HFFc6 (cell line): ENCODE results near the gene CCDC102A. TPM values are rescaled to one million over a fixed set of nuclear protein-coding genes. Genes with fewer than 3 reads are reported as not detected.

Experiments
- DNase-seq: peaks from one replicate; pipeline ENCODE4 v3.0.0-alpha.2; 2018
- H3K27ac Mint-ChIP-seq: 2 replicates; pipeline ENCODE4 v1.8.0; 2020; ENCODE audit warnings: mild to moderate bottlenecking, mixed read lengths
- H3K27me3 Mint-ChIP-seq: 2 replicates; pipeline ENCODE4 v1.8.0; 2021; ENCODE audit warnings: mild to moderate bottlenecking, moderate library complexity, mixed read lengths; ENCODE audit not compliant: insufficient read depth
- H3K36me3 Mint-ChIP-seq: 2 replicates; pipeline ENCODE4 v1.8.0; 2021; ENCODE audit warnings: low read depth, mixed read lengths
- H3K4me1 Mint-ChIP-seq: 2 replicates; pipeline ENCODE4 v1.8.0; 2020; ENCODE audit warnings: low read depth, mixed read lengths
- H3K4me3 Mint-ChIP-seq: 2 replicates; pipeline ENCODE4 v1.8.0; 2020; ENCODE audit warnings: mild to moderate bottlenecking, moderate library complexity, mixed read lengths
- H3K9me3 Mint-ChIP-seq: 2 replicates; pipeline ENCODE4 v1.8.0; 2020; ENCODE audit warnings: mild to moderate bottlenecking, mixed read lengths
- CTCF ChIP-seq: fragments of 200-600 bp; sonication (generic); IDR thresholded peaks from 2 replicates; pipeline ENCODE4 v1.5.0; 2021; ENCODE audit warnings: antibody characterized with exemption, mild to moderate bottlenecking
- total RNA-seq, 6 experiments: library from RNA; stranded (reverse); fragmentation: NEBNext Ultra II Directional; extraction: Animal tissue kit (Norgen Biotek cat#: 25700); gene quantifications; 2 replicates in 1 of 6; 3 replicates in 5 of 6; pipeline ENCODE4 v1.2.3, GENCODE V29; 2021

CCDC102A gene
- total RNA-seq, 6 experiments from 2014 or later, result 3.6 to 4.6 (median 4.1) TPM

- Mint-ChIP-seq H3K27ac (no peak overlapping the region), H3K9me3 (peaks cover 14% of the 10 kb centered on the region), H3K36me3 (peaks cover 13% of the 10 kb centered on the region), H3K27me3 (peaks cover 44% of the 10 kb centered on the region), H3K4me1 (peaks cover 16% of the 10 kb centered on the region), H3K4me3 (no peak overlapping the region)
- no peak for DNase-seq
- TF ChIP-seq CTCF, result no peak
These were observed 27.4 kb upstream of the CCDC102A start for GRCh38 chr16:57563761-57564160.

DNA sequence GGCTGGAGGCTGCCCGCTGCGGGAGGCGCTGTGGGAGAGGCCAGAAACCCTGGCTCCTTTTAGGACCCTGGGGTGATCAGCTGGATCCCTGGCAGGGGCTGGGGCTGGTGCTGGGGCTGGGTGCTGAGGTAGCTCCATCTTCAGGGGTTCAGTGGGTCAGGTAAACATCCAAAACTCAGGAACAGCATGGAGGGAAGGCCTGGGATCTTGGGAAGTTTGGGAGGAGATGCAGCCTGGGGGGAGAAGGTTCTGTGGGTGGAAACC is 27.0 kb upstream of the CCDC102A start:
- Mint-ChIP-seq H3K9me3 (peaks cover 14% of the 10 kb centered on the region), H3K27me3 (peaks cover 46% of the 10 kb centered on the region), H3K27ac (no peak overlapping the region), H3K4me3 (no peak overlapping the region), H3K4me1 (peaks cover 16% of the 10 kb centered on the region), H3K36me3 (peaks cover 13% of the 10 kb centered on the region)
- DNase-seq, result no peak
- TF ChIP-seq CTCF, result no peak

GRCh38 chr16:57562669-57563486 is 26.5 kb upstream of the CCDC102A start:
- peaks cover 13% of the 10 kb centered on the region for H3K36me3 Mint-ChIP-seq
- H3K4me1 Mint-ChIP-seq, result peaks cover 16% of the 10 kb centered on the region
- peaks cover 14% of the 10 kb centered on the region for H3K9me3 Mint-ChIP-seq
- no peak overlapping the region for H3K27ac Mint-ChIP-seq
- H3K27me3 Mint-ChIP-seq, result peaks cover 44% of the 10 kb centered on the region
- no peak for TF ChIP-seq CTCF
- H3K4me3 Mint-ChIP-seq, result no peak overlapping the region
- no peak for DNase-seq

DNA sequence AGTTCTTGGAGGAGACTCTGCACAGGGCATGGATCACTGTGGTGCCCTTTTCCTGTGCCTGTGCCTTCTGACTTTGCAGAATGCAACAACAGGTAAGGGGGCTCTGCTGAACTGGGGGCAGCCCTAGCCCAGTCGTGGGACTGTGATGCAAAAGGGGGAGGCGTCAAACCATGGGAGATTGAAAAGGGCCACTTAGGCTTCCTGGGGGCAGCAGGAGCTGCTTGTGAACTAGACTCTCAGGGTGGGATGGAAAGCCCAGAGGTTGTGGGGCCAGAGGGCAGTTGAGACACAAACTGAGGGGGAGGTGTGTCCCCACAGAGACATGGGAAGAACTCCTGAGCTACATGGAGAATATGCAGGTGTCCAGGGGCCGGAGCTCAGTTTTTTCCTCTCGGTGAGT is 25.7 kb upstream of the CCDC102A start:
- Mint-ChIP-seq H3K27ac (no peak overlapping the region), H3K4me1 (peaks cover 16% of the 10 kb centered on the region), H3K9me3 (peaks cover 14% of the 10 kb centered on the region), H3K36me3 (peaks cover 13% of the 10 kb centered on the region), H3K4me3 (no peak overlapping the region), H3K27me3 (peaks cover 44% of the 10 kb centered on the region)
- TF ChIP-seq CTCF, result no peak
- no peak for DNase-seq

- no peak for TF ChIP-seq CTCF
- H3K4me1 Mint-ChIP-seq, result peaks cover under 1% of the 10 kb centered on the region
- H3K36me3 Mint-ChIP-seq, result peaks cover 13% of the 10 kb centered on the region
- no peak overlapping the region for H3K27ac Mint-ChIP-seq
- H3K27me3 Mint-ChIP-seq, result peaks cover 41% of the 10 kb centered on the region
- no peak overlapping the region for H3K4me3 Mint-ChIP-seq
- peaks cover 14% of the 10 kb centered on the region for H3K9me3 Mint-ChIP-seq
- no peak for DNase-seq
These were observed 22.9 kb upstream of the CCDC102A start for GRCh38 chr16:57559072-57559790.
